Smooth muscle cell (in vitro differentiated cells): ENCODE results near the gene PRDM12. TPM values are rescaled to one million over a fixed set of nuclear protein-coding genes. Genes with fewer than 3 reads are reported as not detected.

Experiments
- DNase-seq: peaks from one replicate; lab custom pipeline; 2025; ENCODE audit not compliant: unreplicated experiment; lab: John Stamatoyannopoulos, UW
- H2AFZ ChIP-seq: fragments of 200-600 bp; sonication (generic); 2 replicates; pipeline ENCODE4 v1.6.0; 2016; ENCODE audit warnings: antibody characterized with exemption, low read depth, mild to moderate bottlenecking
- H3F3A ChIP-seq: fragments of 200-600 bp; sonication (generic); 2 replicates; pipeline ENCODE4 v1.6.0; 2017; ENCODE audit warnings: antibody characterized with exemption, low read depth
- H3K27ac ChIP-seq: fragments of 200-600 bp; sonication (generic); 2 replicates; pipeline ENCODE4 v1.5.1; 2016; ENCODE audit warnings: low read depth, mild to moderate bottlenecking
- H3K27me3 ChIP-seq: fragments of 200-600 bp; sonication (generic); 2 replicates; pipeline ENCODE4 v1.6.1; 2016; ENCODE audit warnings: low read depth, mild to moderate bottlenecking
- H3K36me3 ChIP-seq: fragments of 200-600 bp; sonication (generic); 2 replicates; pipeline ENCODE4 v1.5.1; 2016; ENCODE audit warnings: low read depth
- H3K4me1 ChIP-seq: fragments of 200-600 bp; sonication (generic); 2 replicates; pipeline ENCODE4 v1.5.1; 2016; ENCODE audit warnings: low read depth
- H3K4me2 ChIP-seq: fragments of 200-600 bp; sonication (generic); 2 replicates; pipeline ENCODE4 v1.6.0; 2016; ENCODE audit warnings: mild to moderate bottlenecking
- H3K4me3 ChIP-seq: fragments of 200-600 bp; sonication (generic); 2 replicates; pipeline ENCODE4 v1.5.1; 2016; ENCODE audit warnings: mild to moderate bottlenecking
- H3K79me2 ChIP-seq: fragments of 200-600 bp; sonication (generic); 2 replicates; pipeline ENCODE4 v1.6.0; 2016; ENCODE audit warnings: low read depth, mild to moderate bottlenecking
- H3K9ac ChIP-seq: fragments of 200-600 bp; sonication (generic); 2 replicates; pipeline ENCODE4 v1.6.0; 2016; ENCODE audit warnings: low read depth
- H3K9me3 ChIP-seq: fragments of 200-600 bp; sonication (generic); replicated peaks from 2 replicates; pipeline ENCODE4 v1.5.1; 2016; ENCODE audit warnings: low read depth
- H4K20me1 ChIP-seq: fragments of 200-600 bp; sonication (generic); 2 replicates; pipeline ENCODE4 v1.6.0; 2016; ENCODE audit warnings: low read depth
- CTCF ChIP-seq: fragments of 200-600 bp; sonication (generic); IDR thresholded peaks from 2 replicates; pipeline ENCODE4 v1.5.1; 2017; ENCODE audit warnings: borderline replicate concordance, mild to moderate bottlenecking, antibody characterized with exemption; ENCODE audit not compliant: insufficient read depth, poor library complexity, severe bottlenecking
- WGBS: methylation state at CpG from one replicate; pipeline ENCODE4 v1.1.7; 2016; ENCODE audit warnings: low lambda C conversion rate; 5-methylcytosine and 5-hydroxymethylcytosine counted together
- polyA plus RNA-seq: library from polyadenylated mRNA; unstranded; fragments of >200 nt; fragmentation: Nextera tagmentation; extraction: Ambion mirVana; gene quantifications from 2 replicates; pipeline ENCODE4 v1.2.1, GENCODE V29; 2016
- total RNA-seq: library from RNA; depleted of rRNA; stranded (reverse); fragments of >200 nt; gene quantifications from 2 replicates; pipeline ENCODE4 v1.2.3, GENCODE V29; 2014

The PRDM12 gene
- total RNA-seq (not detected in 2 replicates), polyA plus RNA-seq (0.12 TPM in 1 of 2 replicates, not detected in the other)

DNA sequence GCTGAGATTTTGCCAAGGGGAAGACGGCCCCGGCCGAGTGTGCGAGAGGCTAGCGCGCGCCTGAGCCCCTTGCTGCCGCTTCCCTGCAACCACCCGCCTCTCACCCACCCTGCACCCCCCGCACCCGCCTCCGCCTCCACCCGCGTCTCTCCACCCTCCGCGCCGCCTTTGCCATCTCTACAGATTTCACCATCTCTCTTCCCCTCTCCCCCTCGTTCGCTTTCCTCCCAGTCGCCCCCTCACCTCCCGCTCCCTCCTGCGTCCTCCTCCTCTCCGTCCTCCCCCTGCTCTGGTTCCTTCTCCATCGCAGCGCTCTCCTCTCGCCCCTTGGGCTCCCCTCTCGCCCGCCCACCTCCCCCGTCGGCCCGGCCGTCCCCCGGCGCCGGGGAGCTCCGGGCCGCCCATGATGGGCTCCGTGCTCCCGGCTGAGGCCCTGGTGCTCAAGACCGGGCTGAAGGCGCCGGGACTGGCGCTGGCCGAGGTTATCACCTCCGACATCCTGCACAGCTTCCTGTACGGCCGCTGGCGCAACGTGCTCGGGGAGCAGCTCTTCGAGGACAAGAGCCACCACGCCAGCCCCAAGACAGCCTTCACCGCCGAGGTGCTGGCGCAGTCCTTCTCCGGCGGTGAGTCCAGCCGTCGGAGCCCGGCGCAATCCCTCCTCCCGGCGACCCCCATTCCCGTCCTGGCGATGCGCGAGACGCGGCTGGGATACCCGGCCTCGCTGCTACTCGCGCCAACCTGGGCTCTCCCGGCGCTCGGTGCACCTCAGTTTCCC, at the start of gene PRDM12:
Gene PRDM12 (plus strand): TSS at position 344 of the 778 bp plus-strand sequence. CDS start 60 bp downstream, at position 404.
- no peaks in the 10 kb centered on the region for H3K36me3 ChIP-seq
- no peaks in the 10 kb centered on the region for H3K9me3 ChIP-seq
- no peaks in the 10 kb centered on the region for H3K79me2 ChIP-seq
- no peak within 1 kb of the TSS for H3K27ac ChIP-seq
- no peak within 1 kb of the TSS for H3K4me3 ChIP-seq
- no peak for DNase-seq
- H3K9ac ChIP-seq, result no peak within 1 kb of the TSS
- H3K4me2 ChIP-seq, result peak within 1 kb of the TSS; percentile 45
- H3K27me3 ChIP-seq, result peaks cover 95% of the 10 kb centered on the region
- no peak for TF ChIP-seq CTCF
- no peak within 1 kb of the TSS for H2AFZ ChIP-seq
- H4K20me1 ChIP-seq, result peaks cover 7% of the 10 kb centered on the region
- WGBS, result 2% methylated on average over 9 of the region's 76 CpGs
- H3K4me1 ChIP-seq, result peaks cover 47% of the 10 kb centered on the region
- no peaks in the 10 kb centered on the region for H3F3A ChIP-seq

DNA sequence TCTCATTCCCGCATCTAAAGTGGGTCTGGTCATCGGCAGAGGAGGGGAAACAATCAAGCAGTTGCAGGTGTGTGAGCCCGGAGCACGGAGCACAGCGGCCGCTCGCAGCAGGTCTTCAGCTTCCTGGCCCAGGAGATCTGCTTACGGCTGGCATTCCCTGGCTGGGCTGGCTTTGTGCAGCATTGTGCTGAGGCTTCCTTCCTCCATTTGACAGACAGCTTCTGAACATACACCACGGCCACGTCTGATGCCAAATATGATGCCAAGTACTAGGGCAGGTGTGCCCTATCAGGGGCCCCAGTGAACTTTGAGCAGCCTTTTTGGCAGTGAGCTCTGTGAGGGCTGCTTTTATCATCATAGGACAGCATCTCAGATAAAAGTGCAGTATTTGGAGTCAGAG, 47.9 kb upstream of the PRDM12 start:
- Histone ChIP-seq H3K36me3 (peaks cover 38% of the 10 kb centered on the region), H3F3A (no peaks in the 10 kb centered on the region), H3K4me1 (no peaks in the 10 kb centered on the region), H3K9me3 (no peaks in the 10 kb centered on the region), H3K27me3 (no peaks in the 10 kb centered on the region), H3K9ac (no peak overlapping the region), H3K27ac (no peak overlapping the region), H3K4me2 (no peak overlapping the region), H3K79me2 (no peaks in the 10 kb centered on the region), H4K20me1 (peaks cover 39% of the 10 kb centered on the region), H2AFZ (no peak overlapping the region), H3K4me3 (no peak overlapping the region)
- DNase-seq, result no peak
- 96% methylated on average over 10 of the region's 10 CpGs for WGBS
- TF ChIP-seq CTCF, result no peak

DNA sequence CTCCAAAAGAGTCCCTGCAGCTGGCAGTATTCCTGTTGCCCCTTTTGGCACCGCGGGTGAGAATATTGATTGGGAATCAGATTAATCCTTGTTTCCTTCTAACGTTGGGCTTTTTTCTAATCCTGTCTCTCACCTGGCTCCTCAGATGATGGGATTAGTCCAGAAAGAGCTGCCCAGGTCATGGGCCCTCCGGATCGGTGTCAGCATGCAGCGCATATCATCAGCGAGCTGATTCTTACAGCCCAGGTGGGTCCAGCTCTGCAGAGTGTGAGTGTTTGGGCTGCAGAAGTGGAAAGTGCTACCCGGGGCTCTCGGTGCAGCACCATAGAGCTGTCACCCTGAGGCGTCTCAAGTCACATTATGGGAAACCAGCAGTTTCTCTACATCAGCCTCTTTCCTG, 40.9 kb upstream of the PRDM12 start:
- Histone ChIP-seq H3K4me1 (no peaks in the 10 kb centered on the region), H3K4me2 (no peak overlapping the region), H2AFZ (no peak overlapping the region), H3K9ac (no peak overlapping the region), H4K20me1 (peaks cover 32% of the 10 kb centered on the region), H3K9me3 (no peaks in the 10 kb centered on the region), H3K79me2 (no peaks in the 10 kb centered on the region), H3K36me3 (peaks cover 25% of the 10 kb centered on the region), H3K27me3 (no peaks in the 10 kb centered on the region), H3K27ac (no peak overlapping the region), H3K4me3 (no peak overlapping the region), H3F3A (no peaks in the 10 kb centered on the region)
- no peak for DNase-seq
- 97% methylated on average over 10 of the region's 10 CpGs for WGBS
- TF ChIP-seq CTCF, result no peak

DNA sequence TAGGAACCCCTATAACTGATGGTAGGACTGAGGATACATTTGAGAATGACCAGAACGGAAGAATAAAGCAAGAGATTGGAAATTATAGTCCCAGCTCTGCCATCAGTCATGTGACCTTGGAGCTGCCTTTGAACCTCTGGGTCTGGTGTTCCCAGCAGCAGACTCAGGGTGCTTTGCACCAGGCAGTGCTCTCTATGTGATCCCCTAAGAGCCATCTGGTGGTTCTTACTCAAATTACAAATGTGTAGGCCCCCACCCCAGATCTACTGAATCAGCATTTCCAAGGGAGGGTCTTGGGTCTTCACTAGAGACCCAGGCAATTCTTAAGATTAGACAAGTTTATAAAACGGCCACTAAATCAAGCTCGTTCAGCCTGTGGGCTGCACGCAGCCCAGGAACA, 40.2 kb upstream of the PRDM12 start:
- no peak overlapping the region for H2AFZ ChIP-seq
- H3K4me2 ChIP-seq, result no peak overlapping the region
- DNase-seq, result no peak
- no peaks in the 10 kb centered on the region for H3K9me3 ChIP-seq
- peaks cover 31% of the 10 kb centered on the region for H4K20me1 ChIP-seq
- no peaks in the 10 kb centered on the region for H3F3A ChIP-seq
- no peaks in the 10 kb centered on the region for H3K79me2 ChIP-seq
- 93% methylated on average over 4 of the region's 4 CpGs for WGBS
- H3K4me1 ChIP-seq, result no peaks in the 10 kb centered on the region
- peaks cover 22% of the 10 kb centered on the region for H3K36me3 ChIP-seq
- H3K4me3 ChIP-seq, result no peak overlapping the region
- no peak overlapping the region for H3K9ac ChIP-seq
- no peak for TF ChIP-seq CTCF
- no peaks in the 10 kb centered on the region for H3K27me3 ChIP-seq
- H3K27ac ChIP-seq, result no peak overlapping the region
